ENCODE measurements around the gene G0S2.
A peak's percentile ranks its signal among the peaks of the same experiment; 100 is the strongest.

G0S2 gene

DNA sequence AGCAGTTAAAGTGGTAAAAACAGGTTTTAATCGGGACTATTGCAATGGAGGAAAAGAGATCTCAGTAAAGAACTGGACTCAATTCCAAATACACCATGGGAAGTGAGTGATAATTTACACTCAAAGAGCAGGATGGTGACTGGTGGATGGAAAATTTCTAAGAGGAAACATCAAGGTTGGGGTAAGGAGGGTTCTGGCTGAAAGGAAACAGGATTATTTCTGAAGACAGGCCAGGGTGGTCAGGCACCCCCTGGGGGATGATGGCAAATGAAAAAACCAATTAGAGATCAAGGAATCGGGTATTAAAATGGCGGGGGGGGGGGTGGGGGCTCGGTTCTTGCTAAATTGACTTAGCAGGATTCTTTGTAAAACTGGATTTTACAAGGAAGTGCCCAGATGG lies 17.1 kb downstream of the G0S2 start:
- Histone ChIP-seq H3K9me3 (ENCODE audit: low read length) (no peaks in the 10 kb centered on the region), H3K4me1 (ENCODE audit: insufficient read depth, low read length, severe bottlenecking) (no peaks in the 10 kb centered on the region), H3K27ac (ENCODE audit: low read depth, low read length, poor library complexity, severe bottlenecking) (no peak overlapping the region), H2AFZ (ENCODE audit: low read length) (no peak overlapping the region), H3K9me2 (ENCODE audit: low read depth, low read length) (no peaks in the 10 kb centered on the region), H3K36me3 (ENCODE audit: insufficient read depth, low read length) (no peaks in the 10 kb centered on the region), H3K4me2 (ENCODE audit: low read length) (no peak overlapping the region), H3F3A (ENCODE audit: insufficient read depth, low read length) (no peaks in the 10 kb centered on the region), H3K4me3 (ENCODE audit: low read depth, low read length, poor library complexity, severe bottlenecking) (no peak overlapping the region), H4K20me1 (ENCODE audit: insufficient read depth, low read length) (no peaks in the 10 kb centered on the region), H3K9ac (ENCODE audit: low read length) (no peak overlapping the region), H3K79me2 (ENCODE audit: insufficient read depth, low read length) (no peaks in the 10 kb centered on the region), H3K27me3 (ENCODE audit: insufficient read depth, low read length) (no peaks in the 10 kb centered on the region)
- TF ChIP-seq, protein P1, sequence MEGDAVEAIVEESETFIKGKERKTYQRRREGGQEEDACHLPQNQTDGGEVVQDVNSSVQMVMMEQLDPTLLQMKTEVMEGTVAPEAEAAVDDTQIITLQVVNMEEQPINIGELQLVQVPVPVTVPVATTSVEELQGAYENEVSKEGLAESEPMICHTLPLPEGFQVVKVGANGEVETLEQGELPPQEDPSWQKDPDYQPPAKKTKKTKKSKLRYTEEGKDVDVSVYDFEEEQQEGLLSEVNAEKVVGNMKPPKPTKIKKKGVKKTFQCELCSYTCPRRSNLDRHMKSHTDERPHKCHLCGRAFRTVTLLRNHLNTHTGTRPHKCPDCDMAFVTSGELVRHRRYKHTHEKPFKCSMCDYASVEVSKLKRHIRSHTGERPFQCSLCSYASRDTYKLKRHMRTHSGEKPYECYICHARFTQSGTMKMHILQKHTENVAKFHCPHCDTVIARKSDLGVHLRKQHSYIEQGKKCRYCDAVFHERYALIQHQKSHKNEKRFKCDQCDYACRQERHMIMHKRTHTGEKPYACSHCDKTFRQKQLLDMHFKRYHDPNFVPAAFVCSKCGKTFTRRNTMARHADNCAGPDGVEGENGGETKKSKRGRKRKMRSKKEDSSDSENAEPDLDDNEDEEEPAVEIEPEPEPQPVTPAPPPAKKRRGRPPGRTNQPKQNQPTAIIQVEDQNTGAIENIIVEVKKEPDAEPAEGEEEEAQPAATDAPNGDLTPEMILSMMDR (IDR thresholded peaks at IDR 0.05; ENCODE audit: low read length): no peak
- TF ChIP-seq EZH2 (IDR thresholded peaks at IDR 0.05; ENCODE audit: borderline replicate concordance, low read length): no peak

DNA sequence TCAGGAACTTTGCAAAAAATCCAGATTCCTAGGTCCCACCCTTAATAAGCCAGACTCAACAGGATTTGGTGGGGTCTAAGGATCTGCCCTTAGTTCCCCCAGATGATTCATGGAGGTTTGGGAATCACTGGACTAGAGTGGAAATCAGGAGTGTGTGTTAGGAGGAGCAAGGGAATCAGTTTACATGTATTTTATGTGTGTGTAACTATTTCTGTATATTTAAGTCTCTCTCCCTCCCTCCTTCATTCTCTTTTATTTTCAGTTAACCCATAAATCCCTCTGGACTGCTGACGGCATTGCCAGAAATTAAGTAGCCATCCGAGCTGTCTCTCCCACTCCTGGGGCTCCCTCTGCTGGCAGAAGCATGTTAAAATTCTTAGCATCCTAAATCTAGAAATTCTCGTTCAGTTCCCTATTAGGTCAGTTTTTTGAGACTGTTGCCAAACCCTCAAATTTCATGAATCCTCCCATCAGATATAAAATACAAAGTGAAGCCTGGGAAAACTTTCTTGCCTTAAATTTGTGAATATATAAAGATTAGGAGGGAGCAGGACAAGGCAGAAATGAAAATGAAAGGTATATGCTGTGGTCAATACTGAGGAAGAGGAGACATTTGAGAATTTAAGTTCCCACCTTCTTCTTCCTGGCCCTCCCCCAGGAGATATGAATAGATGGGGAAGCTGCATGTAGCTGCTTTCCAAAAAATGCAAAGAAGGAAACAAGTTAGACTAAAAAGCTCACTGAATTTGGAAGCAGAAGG lies 17.7 kb downstream of the G0S2 start:
- Histone ChIP-seq H4K20me1 (ENCODE audit: insufficient read depth, low read length) (no peaks in the 10 kb centered on the region), H3K9me3 (ENCODE audit: low read length) (no peaks in the 10 kb centered on the region), H3K4me2 (ENCODE audit: low read length) (no peak overlapping the region), H2AFZ (ENCODE audit: low read length) (no peak overlapping the region), H3K36me3 (ENCODE audit: insufficient read depth, low read length) (no peaks in the 10 kb centered on the region), H3F3A (ENCODE audit: insufficient read depth, low read length) (no peaks in the 10 kb centered on the region), H3K9ac (ENCODE audit: low read length) (no peak overlapping the region), H3K27ac (ENCODE audit: low read depth, low read length, poor library complexity, severe bottlenecking) (no peak overlapping the region), H3K4me1 (ENCODE audit: insufficient read depth, low read length, severe bottlenecking) (no peaks in the 10 kb centered on the region), H3K79me2 (ENCODE audit: insufficient read depth, low read length) (no peaks in the 10 kb centered on the region), H3K4me3 (ENCODE audit: low read depth, low read length, poor library complexity, severe bottlenecking) (no peak overlapping the region), H3K27me3 (ENCODE audit: insufficient read depth, low read length) (no peaks in the 10 kb centered on the region), H3K9me2 (ENCODE audit: low read depth, low read length) (no peaks in the 10 kb centered on the region)
- no peak for TF ChIP-seq EZH2 (IDR thresholded peaks at IDR 0.05; ENCODE audit: borderline replicate concordance, low read length)
- TF ChIP-seq, protein P1 (IDR thresholded peaks at IDR 0.05; ENCODE audit: low read length): peak; percentile 87

DNA sequence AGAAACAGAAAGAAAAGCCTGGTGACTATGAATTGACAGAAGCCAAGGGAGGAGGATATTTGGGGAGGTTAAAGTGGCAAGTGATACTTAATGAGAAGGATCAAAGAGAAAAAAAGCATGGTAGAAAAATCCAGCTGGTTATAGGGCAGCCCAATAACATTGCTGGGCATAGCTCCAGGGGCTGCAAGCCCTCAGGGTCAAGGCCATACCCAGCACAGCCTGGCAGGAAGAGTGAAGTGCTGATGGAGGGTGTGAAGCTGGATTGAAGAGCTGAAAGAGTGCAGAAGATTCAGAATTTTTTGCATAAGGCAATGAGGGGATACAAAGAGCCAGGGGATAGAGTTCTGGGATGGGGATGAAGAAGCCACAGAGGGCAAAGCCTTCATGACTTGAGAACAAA lies 21.5 kb downstream of the G0S2 start:
- Histone ChIP-seq H3K79me2 (ENCODE audit: insufficient read depth, low read length) (no peaks in the 10 kb centered on the region), H2AFZ (ENCODE audit: low read length) (no peak overlapping the region), H3K4me1 (ENCODE audit: insufficient read depth, low read length, severe bottlenecking) (no peaks in the 10 kb centered on the region), H3K27me3 (ENCODE audit: insufficient read depth, low read length) (no peaks in the 10 kb centered on the region), H3K4me2 (ENCODE audit: low read length) (no peak overlapping the region), H3K9ac (ENCODE audit: low read length) (no peak overlapping the region), H4K20me1 (ENCODE audit: insufficient read depth, low read length) (no peaks in the 10 kb centered on the region), H3K9me2 (ENCODE audit: low read depth, low read length) (no peaks in the 10 kb centered on the region), H3K27ac (ENCODE audit: low read depth, low read length, poor library complexity, severe bottlenecking) (no peak overlapping the region), H3F3A (ENCODE audit: insufficient read depth, low read length) (no peaks in the 10 kb centered on the region), H3K9me3 (ENCODE audit: low read length) (no peaks in the 10 kb centered on the region), H3K36me3 (ENCODE audit: insufficient read depth, low read length) (no peaks in the 10 kb centered on the region), H3K4me3 (ENCODE audit: low read depth, low read length, poor library complexity, severe bottlenecking) (no peak overlapping the region)
- TF ChIP-seq, protein P1 (IDR thresholded peaks at IDR 0.05; ENCODE audit: low read length): no peak
- TF ChIP-seq EZH2 (IDR thresholded peaks at IDR 0.05; ENCODE audit: borderline replicate concordance, low read length): no peak

All from OCI-LY1 (cell line).